Karpas-422 (cell line): Measurements from ENCODE around the gene VWA8. TPM values are rescaled to one million over a fixed set of nuclear protein-coding genes. Genes with fewer than 3 reads are reported as not detected.

Experiments
- DNase-seq: peaks from one replicate; pipeline ENCODE4 v3.0.0-alpha.2; 2015
- H2AFZ ChIP-seq: fragments of 200-600 bp; sonication (generic); 2 replicates; pipeline ENCODE4 v1.6.1; 2014; ENCODE audit warnings: antibody characterized with exemption, low read length, mixed read lengths
- H3K27ac ChIP-seq: fragments of 200-600 bp; sonication (generic); 2 replicates; pipeline ENCODE4 v1.5.1; 2014; ENCODE audit warnings: mild to moderate bottlenecking, low read length, moderate library complexity
- H3K27me3 ChIP-seq: fragments of 200-600 bp; sonication (generic); 2 replicates; pipeline ENCODE4 v1.6.1; 2014; ENCODE audit warnings: low read length, mixed read lengths
- H3K36me3 ChIP-seq: fragments of 200-600 bp; sonication (generic); 2 replicates; pipeline ENCODE4 v1.6.1; 2014; ENCODE audit warnings: low read length, mixed read lengths; ENCODE audit not compliant: insufficient read depth
- H3K4me1 ChIP-seq: fragments of 200-600 bp; sonication (generic); 2 replicates; pipeline ENCODE4 v1.6.1; 2014; ENCODE audit warnings: mild to moderate bottlenecking, low read length, mixed read lengths
- H3K4me2 ChIP-seq: fragments of 200-600 bp; sonication (generic); 2 replicates; pipeline ENCODE4 v1.6.1; 2014; ENCODE audit warnings: low read length, low read depth, mild to moderate bottlenecking; ENCODE audit not compliant: poor library complexity, severe bottlenecking
- H3K4me3 ChIP-seq: fragments of 200-600 bp; sonication (generic); 2 replicates; pipeline ENCODE4 v1.5.1; 2014; ENCODE audit warnings: mild to moderate bottlenecking, antibody characterized with exemption, low read length, mixed read lengths
- H3K79me2 ChIP-seq: fragments of 200-600 bp; sonication (generic); 2 replicates; pipeline ENCODE4 v1.6.1; 2014; ENCODE audit warnings: mild to moderate bottlenecking, low read length, mixed read lengths
- H3K9ac ChIP-seq: fragments of 200-600 bp; sonication (generic); 2 replicates; pipeline ENCODE4 v1.6.0; 2014; ENCODE audit warnings: low read length
- H3K9me2 ChIP-seq: fragments of 200-600 bp; sonication (generic), shearing (Covaris generic); replicated peaks from 2 replicates; pipeline ENCODE4 v1.6.0; 2014; ENCODE audit warnings: mild to moderate bottlenecking, low read length, moderate library complexity; ENCODE audit not compliant: insufficient read depth
- H3K9me3 ChIP-seq: fragments of 300-700, 200-600 bp; sonication (generic); 2 replicates; pipeline ENCODE4 v1.6.1; 2014; ENCODE audit warnings: low read length, mixed read lengths
- H4K20me1 ChIP-seq: fragments of 200-600 bp; sonication (generic); 2 replicates; pipeline ENCODE4 v1.6.1; 2014; ENCODE audit warnings: mild to moderate bottlenecking, antibody characterized with exemption, low read length, low read depth; ENCODE audit not compliant: insufficient read depth
- total RNA-seq: library from RNA; depleted of rRNA; stranded (reverse); fragments of >200 nt; shearing (Covaris generic); gene quantifications from 2 replicates; pipeline ENCODE4 v1.2.3, GENCODE V29; 2014; ENCODE audit warnings: low replicate concordance

VWA8 gene
- total RNA-seq, 1 experiment from 2014 or later, result 35.7 TPM

GRCh38 chr13:41660411-41660810, 300.5 kb downstream of the VWA8 start:
- Histone ChIP-seq H3K9ac (no peak overlapping the region), H3K27ac (no peak overlapping the region), H3K9me3 (no peaks in the 10 kb centered on the region)

GRCh38 chr13:41658057-41658661, 302.8 kb downstream of the VWA8 start:
- Histone ChIP-seq H4K20me1 (no peaks in the 10 kb centered on the region), H2AFZ (no peak overlapping the region), H3K9ac (no peak overlapping the region), H3K9me2 (no peaks in the 10 kb centered on the region), H3K9me3 (no peaks in the 10 kb centered on the region), H3K4me2 (no peak overlapping the region), H3K36me3 (no peaks in the 10 kb centered on the region), H3K4me3 (no peak overlapping the region), H3K4me1 (peaks cover 27% of the 10 kb centered on the region), H3K79me2 (no peaks in the 10 kb centered on the region), H3K27me3 (no peaks in the 10 kb centered on the region), H3K27ac (no peak overlapping the region)
- DNase-seq, result no peak

More at GRCh38 chr13:41660411-41660810, 300.5 kb downstream of the VWA8 start:
- no peaks in the 10 kb centered on the region for H3K9me2 ChIP-seq
- H2AFZ ChIP-seq, result no peak overlapping the region
- H3K4me2 ChIP-seq, result no peak overlapping the region
- peaks cover 12% of the 10 kb centered on the region for H3K4me1 ChIP-seq
- no peaks in the 10 kb centered on the region for H3K27me3 ChIP-seq
- DNase-seq, result no peak
- H3K79me2 ChIP-seq, result no peaks in the 10 kb centered on the region
- H4K20me1 ChIP-seq, result no peaks in the 10 kb centered on the region
- H3K4me3 ChIP-seq, result no peak overlapping the region
- no peaks in the 10 kb centered on the region for H3K36me3 ChIP-seq

GRCh38 chr13:41655997-41656396, 304.9 kb downstream of the VWA8 start:
- Histone ChIP-seq H3K9ac (no peak overlapping the region), H3K9me3 (no peaks in the 10 kb centered on the region), H3K79me2 (no peaks in the 10 kb centered on the region), H3K4me3 (no peak overlapping the region), H2AFZ (no peak overlapping the region), H3K27me3 (no peaks in the 10 kb centered on the region), H3K27ac (no peak overlapping the region), H3K4me1 (peaks cover 44% of the 10 kb centered on the region), H4K20me1 (no peaks in the 10 kb centered on the region), H3K9me2 (no peaks in the 10 kb centered on the region), H3K4me2 (no peak overlapping the region), H3K36me3 (no peaks in the 10 kb centered on the region)
- DNase-seq, result no peak

GRCh38 chr13:41654796-41655195, 306.1 kb downstream of the VWA8 start:
- Histone ChIP-seq H3K9ac (no peak overlapping the region), H3K4me1 (peaks cover 44% of the 10 kb centered on the region), H3K4me2 (peak overlapping the region; percentile 31), H2AFZ (no peak overlapping the region), H3K79me2 (no peaks in the 10 kb centered on the region), H3K9me3 (no peaks in the 10 kb centered on the region), H3K4me3 (no peak overlapping the region), H3K36me3 (no peaks in the 10 kb centered on the region), H4K20me1 (no peaks in the 10 kb centered on the region), H3K27ac (peak overlapping the region; percentile 44), H3K9me2 (no peaks in the 10 kb centered on the region), H3K27me3 (no peaks in the 10 kb centered on the region)
- DNase-seq, result peak; percentile 70

- H3K9ac ChIP-seq, result no peak overlapping the region
- no peaks in the 10 kb centered on the region for H3K9me2 ChIP-seq
- peaks cover 44% of the 10 kb centered on the region for H3K4me1 ChIP-seq
- no peaks in the 10 kb centered on the region for H4K20me1 ChIP-seq
- H3K79me2 ChIP-seq, result no peaks in the 10 kb centered on the region
- H3K4me2 ChIP-seq, result peak overlapping the region; percentile 13
- H3K36me3 ChIP-seq, result no peaks in the 10 kb centered on the region
- no peaks in the 10 kb centered on the region for H3K27me3 ChIP-seq
- H3K27ac ChIP-seq, result peak overlapping the region; percentile 66
- H2AFZ ChIP-seq, result 0 out of 2 replicates have a peak overlapping the region, but pooled peaks have one; percentile 50
- no peaks in the 10 kb centered on the region for H3K9me3 ChIP-seq
- DNase-seq, result peak; percentile 66
- no peak overlapping the region for H3K4me3 ChIP-seq
Measured at GRCh38 chr13:41652735-41653361, 308.1 kb downstream of the VWA8 start.

GRCh38 chr13:41651413-41652058, 309.4 kb downstream of the VWA8 start:
- Histone ChIP-seq H3K27ac (peak overlapping the region; percentile 66; the same call in 1 of the 2 replicates), H4K20me1 (no peaks in the 10 kb centered on the region), H3K9ac (0 out of 2 replicates have a peak overlapping the region, but pooled peaks have one; percentile 12), H3K9me2 (no peaks in the 10 kb centered on the region), H2AFZ (peak overlapping the region; percentile 50; the same call in 1 of the 2 replicates), H3K9me3 (no peaks in the 10 kb centered on the region), H3K4me1 (peaks cover 44% of the 10 kb centered on the region), H3K4me3 (no peak overlapping the region), H3K79me2 (no peaks in the 10 kb centered on the region), H3K27me3 (no peaks in the 10 kb centered on the region), H3K36me3 (no peaks in the 10 kb centered on the region), H3K4me2 (no peak overlapping the region)
- no peak for DNase-seq

GRCh38 chr13:41650706-41651105, 310.2 kb downstream of the VWA8 start:
- H3K27me3 ChIP-seq, result no peaks in the 10 kb centered on the region
- no peak for DNase-seq
- H4K20me1 ChIP-seq, result no peaks in the 10 kb centered on the region
- no peak overlapping the region for H3K27ac ChIP-seq
- no peaks in the 10 kb centered on the region for H3K36me3 ChIP-seq
- H3K4me2 ChIP-seq, result no peak overlapping the region
- peaks cover 35% of the 10 kb centered on the region for H3K4me1 ChIP-seq
- no peaks in the 10 kb centered on the region for H3K79me2 ChIP-seq
- H3K9me3 ChIP-seq, result no peaks in the 10 kb centered on the region
- no peak overlapping the region for H3K4me3 ChIP-seq
- H3K9ac ChIP-seq, result no peak overlapping the region
- no peaks in the 10 kb centered on the region for H3K9me2 ChIP-seq
- H2AFZ ChIP-seq, result no peak overlapping the region

GRCh38 chr13:41649659-41650058, 311.2 kb downstream of the VWA8 start:
- Histone ChIP-seq H3K9me2 (no peaks in the 10 kb centered on the region), H3K4me1 (peaks cover 29% of the 10 kb centered on the region)
- peak; percentile 53 for DNase-seq

More at GRCh38 chr13:41649659-41650058, 311.2 kb downstream of the VWA8 start:
- Histone ChIP-seq H3K9me3 (no peaks in the 10 kb centered on the region), H3K27me3 (no peaks in the 10 kb centered on the region), H3K36me3 (no peaks in the 10 kb centered on the region), H3K4me3 (no peak overlapping the region), H4K20me1 (no peaks in the 10 kb centered on the region), H3K9ac (no peak overlapping the region), H2AFZ (no peak overlapping the region), H3K79me2 (no peaks in the 10 kb centered on the region), H3K27ac (peak overlapping the region; percentile 15; the same call in 1 of the 2 replicates), H3K4me2 (no peak overlapping the region)
